CD4-positive, alpha-beta T cell (primary cell): ENCODE results near the gene APOD. TPM values are rescaled to one million over a fixed set of nuclear protein-coding genes. Genes with fewer than 3 reads are reported as not detected.

ENCODE experiments used
- ATAC-seq: fragments of 200-7000 bp; cut with Tn5 transposase; one replicate; pipeline ENCODE4 v1.10.0; 2022; ENCODE audit warnings: mild to moderate bottlenecking; ENCODE audit not compliant: poor library complexity
- CTCF ChIA-PET: fragments of 350-600 bp; sonication (Branson Sonifier 250); formaldehyde crosslinking; loops from one replicate; lab custom pipeline; 2021; ENCODE audit warnings: antibody characterized with exemption, inconsistent platforms; lab: Charles Lee
- POLR2A ChIA-PET: fragments of 350-600 bp; sonication (Branson Sonifier 250); formaldehyde crosslinking; loops from one replicate; lab custom pipeline; 2021; ENCODE audit warnings: antibody characterized with exemption, inconsistent platforms; lab: Charles Lee
- DNase-seq, 14 experiments: peaks; one replicate each; pipeline ENCODE4 v3.0.0-alpha.2; 2013 to 2020; ENCODE audit warnings: mixed read lengths in 2 of 14
- H3K27ac ChIP-seq, 2 donors: one replicate each; pipeline versions ENCODE4 v1.5.1 to v1.7.0; 2013; ENCODE audit warnings: low read length in 2 of 2, low read depth in 1 of 2, mild to moderate bottlenecking in 1 of 2
- H3K27me3 ChIP-seq, 2 experiments: 1 replicate in 1 of 2; 2 replicates in 1 of 2; pipeline versions ENCODE4 v1.6.1 to v1.7.0; 2013; ENCODE audit warnings: low read length in 2 of 2, control low read depth in 1 of 2, mild to moderate bottlenecking in 1 of 2, moderate library complexity in 1 of 2; ENCODE audit not compliant: insufficient read depth in 2 of 2, control insufficient read depth in 1 of 2
- H3K36me3 ChIP-seq: one replicate; pipeline ENCODE4 v1.6.1; 2013; ENCODE audit warnings: low read length, control low read depth; ENCODE audit not compliant: insufficient read depth
- H3K4me1 ChIP-seq: one replicate; pipeline ENCODE4 v1.6.1; 2013; ENCODE audit warnings: low read length, control low read depth; ENCODE audit not compliant: insufficient read depth
- H3K4me3 ChIP-seq: one replicate; pipeline ENCODE4 v1.5.1; 2013; ENCODE audit warnings: mild to moderate bottlenecking, low read length, moderate library complexity
- H3K9me3 ChIP-seq, 2 experiments: 1 replicate in 1 of 2; 2 replicates in 1 of 2; pipeline versions ENCODE4 v1.6.1 to v1.7.0; 2013; ENCODE audit warnings: low read length in 2 of 2, mild to moderate bottlenecking in 2 of 2, control low read depth in 1 of 2, moderate library complexity in 1 of 2; ENCODE audit not compliant: control insufficient read depth in 1 of 2, insufficient read depth in 1 of 2
- H3K27ac Mint-ChIP-seq: one replicate; pipeline ENCODE4 v1.8.0; 2020; ENCODE audit warnings: mixed read lengths
- H3K27me3 Mint-ChIP-seq: one replicate; pipeline ENCODE4 v1.8.0; 2021; ENCODE audit warnings: mixed read lengths
- H3K36me3 Mint-ChIP-seq: one replicate; pipeline ENCODE4 v1.8.0; 2021; ENCODE audit warnings: low read depth, mixed read lengths
- H3K4me1 Mint-ChIP-seq: one replicate; pipeline ENCODE4 v1.8.0; 2021; ENCODE audit warnings: low read depth, mixed read lengths
- H3K4me3 Mint-ChIP-seq: one replicate; pipeline ENCODE4 v1.8.0; 2020; ENCODE audit warnings: mild to moderate bottlenecking, mixed read lengths
- H3K9me3 Mint-ChIP-seq: one replicate; pipeline ENCODE4 v1.8.0; 2020; ENCODE audit warnings: mixed read lengths
- intact Hi-C, 2 experiments: fragments of 100-400 bp; cut with DNase I in 1 of 2; cut with micrococcal nuclease in 1 of 2; formaldehyde crosslinking; loops; one replicate each; pipeline versions ENCODE4 v1.15.1 to v1.9.0; 2023 to 2025; cut with DNase I, micrococcal nuclease
- total RNA-seq, 174 experiments: library from RNA in 2 of 174; stranded (reverse) in 2 of 174; gene quantifications; one replicate each; pipeline ENCODE4 v1.2.3 and lab custom pipeline; 2021 to 2026
- TF ChIP-seq, protein P1 (sequence below): fragments of 200-600 bp; IDR thresholded peaks from one replicate; pipeline ENCODE4 v1.8.0; 2022; ENCODE audit warnings: antibody characterized with exemption, mild to moderate bottlenecking

The APOD gene
- total RNA-seq, 2 experiments from 2014 or later = not detected

DNA sequence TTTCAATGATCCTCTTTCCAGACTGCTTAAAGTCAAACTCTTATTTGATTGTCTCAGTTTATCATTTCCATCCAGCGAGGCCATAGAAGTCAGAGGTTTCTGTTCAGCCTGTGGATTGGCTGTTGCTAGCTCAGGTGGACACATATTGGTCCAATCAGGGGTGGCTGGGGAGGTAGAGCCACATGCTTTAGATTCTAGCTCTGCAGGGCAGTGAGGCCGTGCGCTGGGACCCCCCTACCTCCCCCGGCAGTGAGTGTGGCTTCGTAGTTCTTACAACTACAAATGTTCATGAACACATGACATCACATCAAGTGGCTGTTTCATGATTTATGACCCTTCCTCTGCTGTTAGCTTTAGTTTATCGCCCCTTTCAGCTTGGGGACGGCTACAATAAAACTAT, 18.0 kb downstream of the APOD start:
- TF ChIP-seq, protein P1, sequence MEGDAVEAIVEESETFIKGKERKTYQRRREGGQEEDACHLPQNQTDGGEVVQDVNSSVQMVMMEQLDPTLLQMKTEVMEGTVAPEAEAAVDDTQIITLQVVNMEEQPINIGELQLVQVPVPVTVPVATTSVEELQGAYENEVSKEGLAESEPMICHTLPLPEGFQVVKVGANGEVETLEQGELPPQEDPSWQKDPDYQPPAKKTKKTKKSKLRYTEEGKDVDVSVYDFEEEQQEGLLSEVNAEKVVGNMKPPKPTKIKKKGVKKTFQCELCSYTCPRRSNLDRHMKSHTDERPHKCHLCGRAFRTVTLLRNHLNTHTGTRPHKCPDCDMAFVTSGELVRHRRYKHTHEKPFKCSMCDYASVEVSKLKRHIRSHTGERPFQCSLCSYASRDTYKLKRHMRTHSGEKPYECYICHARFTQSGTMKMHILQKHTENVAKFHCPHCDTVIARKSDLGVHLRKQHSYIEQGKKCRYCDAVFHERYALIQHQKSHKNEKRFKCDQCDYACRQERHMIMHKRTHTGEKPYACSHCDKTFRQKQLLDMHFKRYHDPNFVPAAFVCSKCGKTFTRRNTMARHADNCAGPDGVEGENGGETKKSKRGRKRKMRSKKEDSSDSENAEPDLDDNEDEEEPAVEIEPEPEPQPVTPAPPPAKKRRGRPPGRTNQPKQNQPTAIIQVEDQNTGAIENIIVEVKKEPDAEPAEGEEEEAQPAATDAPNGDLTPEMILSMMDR = no peak
- CTCF ChIA-PET = no interaction called here
- ATAC-seq = no peak

DNA sequence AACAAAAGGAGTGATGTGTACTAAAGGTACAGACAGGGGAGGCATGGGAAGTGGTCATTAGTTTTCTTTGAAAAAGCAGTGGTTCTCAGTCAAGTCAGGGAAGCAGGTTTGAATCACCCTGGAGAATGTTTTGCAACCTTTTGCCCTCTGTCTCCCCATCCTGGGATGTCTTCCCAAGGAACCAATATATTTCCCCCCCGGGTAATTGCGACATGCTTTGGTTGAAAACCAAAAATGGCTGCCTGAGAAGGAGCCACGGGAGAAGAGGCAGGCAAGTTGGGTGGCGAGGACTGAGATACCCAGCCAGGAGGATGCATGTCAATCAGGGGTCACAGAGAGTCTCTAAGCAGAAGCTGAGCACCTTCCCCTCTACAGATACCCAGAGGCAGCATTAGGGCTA, 20.4 kb downstream of the APOD start:
- POLR2A ChIA-PET = no interaction called here
- H3K27me3 Mint-ChIP-seq = no peaks in the 10 kb centered on the region
- Histone ChIP-seq H3K36me3 (no peaks in the 10 kb centered on the region), H3K9me3 (no peaks in the 10 kb centered on the region), H3K27me3 (no peaks in the 10 kb centered on the region), H3K27ac (no peak overlapping the region), H3K4me1 (peaks cover 3% of the 10 kb centered on the region), H3K4me3 (no peak overlapping the region)
- CTCF ChIA-PET = no interaction called here
- ATAC-seq = no peak
- H3K4me3 Mint-ChIP-seq = no peak overlapping the region
- peaks cover 7% of the 10 kb centered on the region for H3K4me1 Mint-ChIP-seq
- intact Hi-C loops = no loop called here
- DNase-seq = no peak
- TF ChIP-seq, protein P1 = no peak
- H3K9me3 Mint-ChIP-seq = no peaks in the 10 kb centered on the region
- no peak overlapping the region for H3K27ac Mint-ChIP-seq
- H3K36me3 Mint-ChIP-seq = no peaks in the 10 kb centered on the region

More for the DNA sequence above, 18.0 kb downstream of the APOD start:
- H3K4me3 ChIP-seq = no peak overlapping the region
- no peak overlapping the region for H3K27ac ChIP-seq
- intact Hi-C loops = loop anchor here in 1 of 2 experiments (5.0 kb wide), 1 partner anchor 47 kb away; no protein-coding TSS in a partner anchor
- H3K4me3 Mint-ChIP-seq = no peak overlapping the region
- H3K27ac Mint-ChIP-seq = no peak overlapping the region
- no peaks in the 10 kb centered on the region for H3K4me1 ChIP-seq
- no peaks in the 10 kb centered on the region for H3K27me3 Mint-ChIP-seq
- H3K27me3 ChIP-seq = no peaks in the 10 kb centered on the region
- H3K36me3 Mint-ChIP-seq = no peaks in the 10 kb centered on the region
- no peak for DNase-seq
- no peaks in the 10 kb centered on the region for H3K9me3 Mint-ChIP-seq
- no peaks in the 10 kb centered on the region for H3K9me3 ChIP-seq
- peaks cover 8% of the 10 kb centered on the region for H3K4me1 Mint-ChIP-seq
- no peaks in the 10 kb centered on the region for H3K36me3 ChIP-seq
- POLR2A ChIA-PET = interaction anchor here (1.2 kb wide), 1 partner anchor 20 kb away, joined by 4 read pairs; no protein-coding TSS in a partner anchor

DNA sequence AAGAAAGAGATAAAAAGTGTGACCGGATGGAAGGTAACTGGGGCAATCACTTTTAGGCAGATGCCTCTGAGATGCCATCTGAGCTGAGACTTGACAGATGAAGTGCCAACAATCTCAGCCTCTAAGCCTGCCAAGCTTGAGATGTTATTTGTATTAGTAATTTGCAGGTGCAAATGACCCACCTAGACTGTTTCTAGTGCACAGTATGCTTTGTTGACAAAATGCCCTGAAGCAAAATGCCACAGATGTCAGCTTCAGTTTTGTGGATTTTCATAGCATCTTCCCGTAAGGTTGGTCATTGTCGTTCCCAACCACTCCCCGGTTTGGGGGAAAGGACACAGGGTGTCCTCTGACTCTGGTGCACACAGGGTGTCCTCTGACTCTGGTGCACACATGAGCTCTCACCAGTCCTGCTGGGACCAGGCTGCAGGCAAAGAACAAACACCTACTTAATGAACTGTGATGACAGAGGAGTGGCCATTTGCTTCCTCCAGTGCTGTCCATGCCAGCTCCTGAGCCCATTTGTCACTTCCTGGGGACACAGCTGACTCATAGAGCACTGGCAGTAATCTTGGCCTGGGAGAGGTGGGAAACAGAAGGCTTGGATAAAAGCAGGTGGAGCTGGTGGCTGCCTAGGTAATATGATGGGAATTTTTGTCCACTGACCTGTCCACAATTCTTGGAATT, 23.9 kb downstream of the APOD start:
- no peak overlapping the region for H3K4me3 ChIP-seq
- H3K27me3 ChIP-seq = no peaks in the 10 kb centered on the region
- TF ChIP-seq, protein P1 = no peak
- H3K9me3 ChIP-seq = no peaks in the 10 kb centered on the region
- Mint-ChIP-seq H3K4me1 (peaks cover 33% of the 10 kb centered on the region), H3K27ac (no peak overlapping the region), H3K36me3 (no peaks in the 10 kb centered on the region), H3K9me3 (no peaks in the 10 kb centered on the region), H3K27me3 (no peaks in the 10 kb centered on the region), H3K4me3 (no peak overlapping the region)
- H3K27ac ChIP-seq = no peak overlapping the region
- POLR2A ChIA-PET = interaction anchor here (0.8 to 1.9 kb wide), 2 partner anchors 9 to 14 kb away, joined by 3 to 5 read pairs; no protein-coding TSS in a partner anchor
- H3K4me1 ChIP-seq = peaks cover 19% of the 10 kb centered on the region
- ATAC-seq = no peak
- intact Hi-C loops = loop anchor here (2.0 to 10.0 kb wide), 4 partner anchors 95 to 355 kb away; no protein-coding TSS in a partner anchor
- DNase-seq = no peak
- CTCF ChIA-PET = interaction anchor here (0.6 kb wide), 1 partner anchor 10 kb away, joined by 5 read pairs; no protein-coding TSS in a partner anchor
- no peaks in the 10 kb centered on the region for H3K36me3 ChIP-seq
